D721Med (cell line): ENCODE data around the gene WDFY1.

Source experiments
- DNase-seq: peaks from one replicate; pipeline ENCODE4 v3.0.0; 2011; ENCODE audit warnings: low spot score; ENCODE audit not compliant: insufficient read length
- FAIRE-seq: peaks from 2 replicates; lab custom pipeline; 2011; peaks lifted over from hg19 to GRCh38; lab: Jason Lieb, UNC
- CTCF ChIP-seq: IDR thresholded peaks from 2 replicates; pipeline ENCODE4 v1.5.1; 2012; ENCODE audit warnings: mild to moderate bottlenecking, control low read depth; ENCODE audit not compliant: insufficient read depth; ENCODE audit errors: missing control alignments

Gene WDFY1

GRCh38 chr2:223918671-223919134 lies 26.4 kb downstream of the WDFY1 start:
- no peak for TF ChIP-seq CTCF
- no peak for FAIRE-seq

GRCh38 chr2:223916181-223916920 lies 28.8 kb downstream of the WDFY1 start:
- no peak for DNase-seq
- FAIRE-seq: no peak
- TF ChIP-seq CTCF: no peak

More at GRCh38 chr2:223918671-223919134, 26.4 kb downstream of the WDFY1 start:
- DNase-seq: no peak

GRCh38 chr2:223915071-223915470 lies 30.1 kb downstream of the WDFY1 start:
- no peak for TF ChIP-seq CTCF
- DNase-seq: no peak
- no peak for FAIRE-seq

GRCh38 chr2:223914324-223914723 lies 30.8 kb downstream of the WDFY1 start:
- FAIRE-seq (no peak), DNase-seq (no peak)
- TF ChIP-seq CTCF: no peak

- no peak for DNase-seq
- TF ChIP-seq CTCF: no peak
- FAIRE-seq: no peak
Observed at GRCh38 chr2:223909001-223909741, 36.0 kb downstream of the WDFY1 start.

GRCh38 chr2:223908304-223908998 lies 36.7 kb downstream of the WDFY1 start:
- FAIRE-seq (no peak), DNase-seq (no peak)
- TF ChIP-seq CTCF: no peak
